ENCODE data around the gene NLRP14.

The NLRP14 gene

GRCh38 chr11:7062534-7062933, 42.3 kb downstream of the NLRP14 start:
- CTCF ChIA-PET = no interaction called here

GRCh38 chr11:7072401-7073028, 52.2 kb downstream of the NLRP14 start:
- ChIA-PET POLR2A (no interaction called here), CTCF (no interaction called here)
- TF ChIP-seq SUZ12 (IDR thresholded peaks at IDR 0.05) (no peak), HDGF (IDR thresholded peaks at IDR 0.05; ENCODE audit: borderline replicate concordance) (no peak), NFRKB (IDR thresholded peaks at IDR 0.05) (no peak), ZNF384 (IDR thresholded peaks at IDR 0.05) (no peak), FOXK2 (IDR thresholded peaks at IDR 0.05) (no peak), FOXA1 (IDR thresholded peaks at IDR 0.05) (no peak), LEF1 (IDR thresholded peaks at IDR 0.05; ENCODE audit: borderline replicate concordance) (no peak), FOXM1 (IDR thresholded peaks at IDR 0.05; ENCODE audit: borderline replicate concordance) (no peak), CTBP1 (IDR thresholded peaks at IDR 0.05; ENCODE audit: borderline replicate concordance) (no peak), ELF4 (IDR thresholded peaks at IDR 0.05) (no peak)

More at GRCh38 chr11:7062534-7062933, 42.3 kb downstream of the NLRP14 start:
- no peak for TF ChIP-seq CTBP1 (IDR thresholded peaks at IDR 0.05; ENCODE audit: borderline replicate concordance)
- TF ChIP-seq ELF4 (IDR thresholded peaks at IDR 0.05) = no peak
- no peak for TF ChIP-seq BHLHE40 (IDR thresholded peaks at IDR 0.05; ENCODE audit: borderline replicate concordance)
- TF ChIP-seq ARNT (IDR thresholded peaks at IDR 0.05) = no peak
- TF ChIP-seq NFRKB (IDR thresholded peaks at IDR 0.05) = no peak
- no peak for TF ChIP-seq TARDBP (IDR thresholded peaks at IDR 0.05)
- TF ChIP-seq SUZ12 (IDR thresholded peaks at IDR 0.05) = no peak
- no peak for TF ChIP-seq FOXA1 (IDR thresholded peaks at IDR 0.05)
- no peak for TF ChIP-seq ZNF384 (IDR thresholded peaks at IDR 0.05)
- TF ChIP-seq SP1 (IDR thresholded peaks at IDR 0.05) = no peak
- no peak for TF ChIP-seq HDGF (IDR thresholded peaks at IDR 0.05; ENCODE audit: borderline replicate concordance)
- TF ChIP-seq FOXK2 (IDR thresholded peaks at IDR 0.05) = no peak
- TF ChIP-seq PKNOX1 (IDR thresholded peaks at IDR 0.05) = no peak
- no peak for TF ChIP-seq LEF1 (IDR thresholded peaks at IDR 0.05; ENCODE audit: borderline replicate concordance)
- TF ChIP-seq L3MBTL2 (conservative IDR thresholded peaks at IDR 0.05) = no peak
- no peak for TF ChIP-seq FOXM1 (IDR thresholded peaks at IDR 0.05; ENCODE audit: borderline replicate concordance)
- POLR2A ChIA-PET = interaction anchor here (0.7 kb wide), 1 partner anchor 12 kb away, joined by 3 read pairs; no protein-coding TSS in a partner anchor
- no peak for DNase-seq (ENCODE audit: extremely low spot score)

GRCh38 chr11:7077101-7077500, 56.8 kb downstream of the NLRP14 start:
- TF ChIP-seq FOXK2 (IDR thresholded peaks at IDR 0.05) = no peak
- TF ChIP-seq L3MBTL2 (conservative IDR thresholded peaks at IDR 0.05) = no peak
- no peak for TF ChIP-seq NFRKB (IDR thresholded peaks at IDR 0.05)
- TF ChIP-seq FOXA1 (IDR thresholded peaks at IDR 0.05) = no peak
- no peak for TF ChIP-seq HDGF (IDR thresholded peaks at IDR 0.05; ENCODE audit: borderline replicate concordance)
- TF ChIP-seq PKNOX1 (IDR thresholded peaks at IDR 0.05) = no peak
- DNase-seq (ENCODE audit: extremely low spot score) = no peak
- CTCF ChIA-PET = no interaction called here
- POLR2A ChIA-PET = no interaction called here

More at GRCh38 chr11:7072401-7073028, 52.2 kb downstream of the NLRP14 start:
- DNase-seq (ENCODE audit: extremely low spot score) = no peak

- ChIA-PET CTCF (no interaction called here), POLR2A (no interaction called here)
- no peak for TF ChIP-seq NFRKB (IDR thresholded peaks at IDR 0.05)
- TF ChIP-seq SP1 (IDR thresholded peaks at IDR 0.05) = no peak
- no peak for TF ChIP-seq BHLHE40 (IDR thresholded peaks at IDR 0.05; ENCODE audit: borderline replicate concordance)
- TF ChIP-seq FOXK2 (IDR thresholded peaks at IDR 0.05) = no peak
- no peak for TF ChIP-seq TARDBP (IDR thresholded peaks at IDR 0.05)
- no peak for TF ChIP-seq FOXA1 (IDR thresholded peaks at IDR 0.05)
- no peak for TF ChIP-seq LEF1 (IDR thresholded peaks at IDR 0.05; ENCODE audit: borderline replicate concordance)
- TF ChIP-seq HDGF (IDR thresholded peaks at IDR 0.05; ENCODE audit: borderline replicate concordance) = no peak
- DNase-seq (ENCODE audit: extremely low spot score) = no peak
These were observed 59.4 kb downstream of the NLRP14 start for GRCh38 chr11:7079545-7080135.

- TF ChIP-seq ELF4 (IDR thresholded peaks at IDR 0.05) (no peak), NFRKB (IDR thresholded peaks at IDR 0.05) (no peak)
- CTCF ChIA-PET = no interaction called here
- no peak for DNase-seq (ENCODE audit: extremely low spot score)
- POLR2A ChIA-PET = no interaction called here
These were observed 60.6 kb downstream of the NLRP14 start for GRCh38 chr11:7080900-7081299.

GRCh38 chr11:7081441-7081840, 61.2 kb downstream of the NLRP14 start:
- TF ChIP-seq LEF1 (IDR thresholded peaks at IDR 0.05; ENCODE audit: borderline replicate concordance) (no peak), ZNF384 (IDR thresholded peaks at IDR 0.05) (no peak), FOXK2 (IDR thresholded peaks at IDR 0.05) (no peak), HDGF (IDR thresholded peaks at IDR 0.05; ENCODE audit: borderline replicate concordance) (no peak), FOXA1 (IDR thresholded peaks at IDR 0.05) (no peak), PKNOX1 (IDR thresholded peaks at IDR 0.05) (no peak), CTBP1 (IDR thresholded peaks at IDR 0.05; ENCODE audit: borderline replicate concordance) (no peak), ELF4 (IDR thresholded peaks at IDR 0.05) (no peak), FOXM1 (IDR thresholded peaks at IDR 0.05; ENCODE audit: borderline replicate concordance) (no peak), SUZ12 (IDR thresholded peaks at IDR 0.05) (no peak), TARDBP (IDR thresholded peaks at IDR 0.05) (no peak), L3MBTL2 (conservative IDR thresholded peaks at IDR 0.05) (no peak)
- DNase-seq (ENCODE audit: extremely low spot score) = no peak
- POLR2A ChIA-PET = no interaction called here
- CTCF ChIA-PET = no interaction called here
